Type B pancreatic cell (in vitro differentiated cells): ENCODE data around the gene ZBTB8A. TPM values are rescaled to one million over a fixed set of nuclear protein-coding genes. Genes with fewer than 3 reads are reported as not detected.
A peak's percentile ranks its signal among the peaks of the same experiment; 100 is the strongest.

ENCODE experiments used
- DNase-seq: peaks from one replicate; pipeline ENCODE4 v3.0.0; 2021; ENCODE audit warnings: mixed read lengths; ENCODE audit not compliant: unreplicated experiment; ENCODE audit errors: extremely low spot score
- H3K27ac Mint-ChIP-seq: 2 replicates; pipeline ENCODE4 v1.8.0; 2021; ENCODE audit warnings: mild to moderate bottlenecking, mixed read lengths
- H3K27me3 Mint-ChIP-seq: 2 replicates; pipeline ENCODE4 v1.8.0; 2021; ENCODE audit warnings: mixed read lengths
- H3K36me3 Mint-ChIP-seq: 2 replicates; pipeline ENCODE4 v1.8.0; 2021; ENCODE audit warnings: mixed read lengths
- H3K4me1 Mint-ChIP-seq: one replicate; pipeline ENCODE4 v1.8.0; 2021; ENCODE audit warnings: mixed read lengths; ENCODE audit not compliant: unreplicated experiment
- H3K4me3 Mint-ChIP-seq: 2 replicates; pipeline ENCODE4 v1.8.0; 2021; ENCODE audit warnings: mild to moderate bottlenecking, mixed read lengths
- H3K9me3 Mint-ChIP-seq: 2 replicates; pipeline ENCODE4 v1.8.0; 2021; ENCODE audit warnings: mixed read lengths
- CTCF ChIP-seq: fragments of 200-600 bp; sonication (generic); conservative IDR thresholded peaks from 2 replicates; pipeline ENCODE4 v1.5.0; 2021; ENCODE audit warnings: antibody characterized with exemption, mild to moderate bottlenecking
- total RNA-seq: library from RNA; stranded (reverse); gene quantifications from 2 replicates; pipeline ENCODE4 v1.2.1, GENCODE V29; 2021; ENCODE audit warnings: low replicate concordance

Gene ZBTB8A
- total RNA-seq, 1 donor from 2014 or later: 9.5 TPM

- H3K4me1 Mint-ChIP-seq: peaks cover 3% of the 10 kb centered on the region
- no peak overlapping the region for H3K27ac Mint-ChIP-seq
- DNase-seq: no peak
- H3K36me3 Mint-ChIP-seq: no peaks in the 10 kb centered on the region
- no peaks in the 10 kb centered on the region for H3K27me3 Mint-ChIP-seq
- no peaks in the 10 kb centered on the region for H3K9me3 Mint-ChIP-seq
- TF ChIP-seq CTCF: no peak
- H3K4me3 Mint-ChIP-seq: no peak overlapping the region
Measured at GRCh38 chr1:32507021-32507420, 32.2 kb upstream of the ZBTB8A start.

GRCh38 chr1:32508761-32509160 lies 30.5 kb upstream of the ZBTB8A start:
- Mint-ChIP-seq H3K4me1 (peaks cover 3% of the 10 kb centered on the region), H3K9me3 (no peaks in the 10 kb centered on the region), H3K4me3 (no peak overlapping the region), H3K27ac (no peak overlapping the region), H3K36me3 (no peaks in the 10 kb centered on the region), H3K27me3 (no peaks in the 10 kb centered on the region)
- no peak for DNase-seq
- TF ChIP-seq CTCF: no peak

DNA sequence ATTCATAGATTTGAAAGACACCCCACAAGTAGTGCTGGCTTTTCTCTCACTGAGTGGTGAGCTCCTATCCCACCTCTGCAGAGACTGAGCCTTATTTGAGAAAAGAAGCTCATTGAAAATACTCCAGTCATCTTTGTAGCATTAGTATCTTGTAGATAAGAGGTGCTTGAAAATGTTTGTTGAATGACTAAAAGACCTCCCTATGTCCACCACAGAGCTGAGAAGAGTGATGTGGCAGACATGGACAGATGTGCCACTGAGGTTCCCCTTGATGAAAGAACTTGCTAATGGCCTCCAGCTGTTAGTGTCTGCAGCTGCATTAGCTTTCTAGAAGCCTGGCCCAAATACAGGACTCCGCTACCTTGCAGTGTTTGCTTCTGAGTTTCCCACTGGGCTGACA lies 29.3 kb upstream of the ZBTB8A start:
- no peak for DNase-seq
- no peak overlapping the region for H3K27ac Mint-ChIP-seq

DNA sequence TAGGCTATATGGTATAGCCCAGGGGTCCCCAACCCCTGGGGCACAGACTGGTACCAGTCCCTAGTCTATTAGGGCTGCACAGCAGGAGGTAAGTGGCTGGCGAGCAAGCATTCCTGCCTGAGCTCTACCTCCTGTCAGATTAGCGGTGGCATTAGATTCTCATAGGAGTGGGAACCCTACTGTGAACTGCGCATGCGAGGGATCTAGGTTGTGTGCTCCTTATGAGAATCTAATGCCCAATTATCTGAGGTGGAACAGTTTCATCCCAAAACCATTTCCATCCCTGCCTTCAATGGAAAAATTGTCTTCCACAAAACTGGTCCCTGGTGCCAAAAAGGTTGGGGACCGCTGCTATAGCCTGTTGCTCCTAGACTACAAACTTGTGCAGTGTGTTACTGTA lies 22.8 kb upstream of the ZBTB8A start:
- Mint-ChIP-seq H3K9me3 (no peaks in the 10 kb centered on the region), H3K4me1 (peaks cover 3% of the 10 kb centered on the region), H3K27me3 (no peaks in the 10 kb centered on the region), H3K4me3 (no peak overlapping the region), H3K27ac (no peak overlapping the region), H3K36me3 (no peaks in the 10 kb centered on the region)
- no peak for DNase-seq
- TF ChIP-seq CTCF: no peak

More for the DNA sequence above, 29.3 kb upstream of the ZBTB8A start:
- Mint-ChIP-seq H3K36me3 (no peaks in the 10 kb centered on the region), H3K9me3 (no peaks in the 10 kb centered on the region), H3K4me1 (peaks cover 3% of the 10 kb centered on the region), H3K4me3 (no peak overlapping the region), H3K27me3 (no peaks in the 10 kb centered on the region)
- no peak for TF ChIP-seq CTCF

GRCh38 chr1:32518976-32519375 lies 20.3 kb upstream of the ZBTB8A start:
- H3K27ac Mint-ChIP-seq: no peak overlapping the region
- no peaks in the 10 kb centered on the region for H3K9me3 Mint-ChIP-seq
- no peak for DNase-seq
- H3K4me1 Mint-ChIP-seq: peaks cover 3% of the 10 kb centered on the region
- no peaks in the 10 kb centered on the region for H3K27me3 Mint-ChIP-seq
- no peak for TF ChIP-seq CTCF
- H3K4me3 Mint-ChIP-seq: no peak overlapping the region
- H3K36me3 Mint-ChIP-seq: no peaks in the 10 kb centered on the region

DNA sequence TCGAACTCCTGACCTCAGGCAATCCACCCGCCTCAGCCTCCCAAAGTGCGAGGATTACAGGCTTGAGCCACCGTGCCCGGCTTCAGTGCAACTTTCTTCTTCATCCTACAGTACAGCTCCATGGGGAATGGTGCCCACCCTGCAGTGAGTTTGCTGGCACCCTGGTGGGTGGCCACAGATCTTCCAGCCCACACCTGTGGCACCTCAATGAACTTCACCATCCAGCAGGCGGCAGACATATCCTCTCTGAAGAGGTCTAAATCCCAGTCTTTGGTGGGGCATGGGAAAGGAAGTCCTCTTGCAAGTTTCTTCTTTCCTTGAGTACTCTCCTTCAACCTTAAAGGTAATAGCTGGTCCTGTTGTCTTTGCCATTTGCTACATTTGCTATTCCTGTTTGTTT lies 18.1 kb upstream of the ZBTB8A start:
- no peaks in the 10 kb centered on the region for H3K27me3 Mint-ChIP-seq
- no peak for TF ChIP-seq CTCF
- H3K9me3 Mint-ChIP-seq: no peaks in the 10 kb centered on the region
- peak overlapping the region; percentile 55 for H3K27ac Mint-ChIP-seq
- no peak for DNase-seq
- H3K36me3 Mint-ChIP-seq: no peaks in the 10 kb centered on the region
- peaks cover 3% of the 10 kb centered on the region for H3K4me1 Mint-ChIP-seq
- H3K4me3 Mint-ChIP-seq: peak overlapping the region; percentile 82
